ENCODE results near the gene ANGPT4.

DNA sequence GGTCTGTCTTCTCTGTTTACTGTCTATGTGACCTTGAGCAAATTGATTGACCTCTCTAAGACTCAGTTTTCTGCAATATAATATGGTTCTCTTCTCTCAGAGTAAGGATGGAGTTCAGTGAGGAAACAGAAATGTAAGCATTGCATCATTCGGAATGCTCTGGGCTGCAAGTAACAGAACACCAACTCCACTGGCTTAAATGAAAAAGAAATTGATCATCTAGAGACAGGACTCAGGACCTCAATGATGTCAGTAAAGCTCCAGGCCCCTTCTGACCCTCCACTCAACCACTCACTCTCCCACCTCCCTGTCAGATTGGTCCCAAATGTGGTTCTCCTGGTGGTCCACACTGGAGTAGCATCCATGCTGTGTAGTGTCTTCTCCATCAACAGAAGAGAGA lies 50.7 kb downstream of the ANGPT4 start:
- TF ChIP-seq, protein P1, sequence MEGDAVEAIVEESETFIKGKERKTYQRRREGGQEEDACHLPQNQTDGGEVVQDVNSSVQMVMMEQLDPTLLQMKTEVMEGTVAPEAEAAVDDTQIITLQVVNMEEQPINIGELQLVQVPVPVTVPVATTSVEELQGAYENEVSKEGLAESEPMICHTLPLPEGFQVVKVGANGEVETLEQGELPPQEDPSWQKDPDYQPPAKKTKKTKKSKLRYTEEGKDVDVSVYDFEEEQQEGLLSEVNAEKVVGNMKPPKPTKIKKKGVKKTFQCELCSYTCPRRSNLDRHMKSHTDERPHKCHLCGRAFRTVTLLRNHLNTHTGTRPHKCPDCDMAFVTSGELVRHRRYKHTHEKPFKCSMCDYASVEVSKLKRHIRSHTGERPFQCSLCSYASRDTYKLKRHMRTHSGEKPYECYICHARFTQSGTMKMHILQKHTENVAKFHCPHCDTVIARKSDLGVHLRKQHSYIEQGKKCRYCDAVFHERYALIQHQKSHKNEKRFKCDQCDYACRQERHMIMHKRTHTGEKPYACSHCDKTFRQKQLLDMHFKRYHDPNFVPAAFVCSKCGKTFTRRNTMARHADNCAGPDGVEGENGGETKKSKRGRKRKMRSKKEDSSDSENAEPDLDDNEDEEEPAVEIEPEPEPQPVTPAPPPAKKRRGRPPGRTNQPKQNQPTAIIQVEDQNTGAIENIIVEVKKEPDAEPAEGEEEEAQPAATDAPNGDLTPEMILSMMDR (IDR thresholded peaks at IDR 0.05; ENCODE audit: insufficient read depth, low read length, poor library complexity, severe bottlenecking): no peak
- no peak for TF ChIP-seq EZH2phosphoT487 (conservative IDR thresholded peaks at IDR 0.05; ENCODE audit: low read length)

Measured in SU-DHL-6 (cell line).